Measurements from ENCODE around the gene TRIM41.
A peak's percentile ranks its signal among the peaks of the same experiment; 100 is the strongest.
"Not testable (repeated sequence)": the region's sequence is repeated elsewhere in the genome, so short reads cannot be mapped to it uniquely, and the experiment has no call there.

Gene TRIM41

GRCh38 chr5:181271081-181271480 lies 48.0 kb downstream of the TRIM41 start:
- DNase-seq (ENCODE audit: low read depth), result no peak
- TF ChIP-seq CTCF (IDR thresholded peaks at IDR 0.05; ENCODE audit: control insufficient read depth, extremely low read depth, insufficient read depth), result no peak
- no peak overlapping the region for H3K4me3 ChIP-seq (ENCODE audit: low read depth, low read length)

GRCh38 chr5:181273433-181273744 lies 50.3 kb downstream of the TRIM41 start:
- H3K4me3 ChIP-seq (ENCODE audit: low read depth, low read length), result not testable (repeated sequence)

GRCh38 chr5:181280251-181280762 lies 57.2 kb downstream of the TRIM41 start:
- H3K4me3 ChIP-seq (ENCODE audit: low read depth, low read length), result no peak overlapping the region
- TF ChIP-seq CTCF (IDR thresholded peaks at IDR 0.05; ENCODE audit: control insufficient read depth, extremely low read depth, insufficient read depth), result no peak
- DNase-seq (ENCODE audit: low read depth), result no peak

More at GRCh38 chr5:181273433-181273744, 50.3 kb downstream of the TRIM41 start:
- DNase-seq (ENCODE audit: low read depth), result not testable (repeated sequence)

- no peak for TF ChIP-seq CTCF (IDR thresholded peaks at IDR 0.05; ENCODE audit: control insufficient read depth, extremely low read depth, insufficient read depth)
- DNase-seq (ENCODE audit: low read depth), result no peak
- H3K4me3 ChIP-seq (ENCODE audit: low read depth, low read length), result no peak overlapping the region
These were observed 58.2 kb downstream of the TRIM41 start for GRCh38 chr5:181281077-181281983.

- H3K4me3 ChIP-seq (ENCODE audit: low read depth, low read length), result no peak overlapping the region
- no peak for DNase-seq (ENCODE audit: low read depth)
- TF ChIP-seq CTCF (IDR thresholded peaks at IDR 0.05; ENCODE audit: control insufficient read depth, extremely low read depth, insufficient read depth), result no peak
These were observed 58.9 kb downstream of the TRIM41 start for GRCh38 chr5:181281984-181282316.

GRCh38 chr5:181282415-181282814 lies 59.3 kb downstream of the TRIM41 start:
- H3K4me3 ChIP-seq (ENCODE audit: low read depth, low read length), result peak overlapping the region; percentile 29; the same call in 1 of the 2 replicates
- DNase-seq (ENCODE audit: low read depth), result not testable (repeated sequence)

- DNase-seq (ENCODE audit: low read depth), result no peak
- no peak for TF ChIP-seq CTCF (IDR thresholded peaks at IDR 0.05; ENCODE audit: control insufficient read depth, extremely low read depth, insufficient read depth)
These were observed 59.8 kb downstream of the TRIM41 start for GRCh38 chr5:181282874-181283273.

GRCh38 chr5:181283347-181283746 lies 60.3 kb downstream of the TRIM41 start:
- no peak overlapping the region for H3K4me3 ChIP-seq (ENCODE audit: low read depth, low read length)
- no peak for TF ChIP-seq CTCF (IDR thresholded peaks at IDR 0.05; ENCODE audit: control insufficient read depth, extremely low read depth, insufficient read depth)
- DNase-seq (ENCODE audit: low read depth), result no peak

More at GRCh38 chr5:181282874-181283273, 59.8 kb downstream of the TRIM41 start:
- H3K4me3 ChIP-seq (ENCODE audit: low read depth, low read length), result no peak overlapping the region

- H3K4me3 ChIP-seq (ENCODE audit: low read depth, low read length); DNase-seq (ENCODE audit: low read depth): not testable (repeated sequence)
These were observed 61.0 kb downstream of the TRIM41 start for GRCh38 chr5:181283841-181284755.
